SJCRH30 (cell line): Measurements from ENCODE around the gene ABCA13. TPM values are rescaled to one million over a fixed set of nuclear protein-coding genes. Genes with fewer than 3 reads are reported as not detected.
"Not testable (repeated sequence)": the region's sequence is repeated elsewhere in the genome, so short reads cannot be mapped to it uniquely, and the experiment has no call there.

Experiments
- DNase-seq, 2 experiments: peaks; one replicate each; pipeline ENCODE4 v3.0.0-alpha.2; 2015 to 2020
- H3K27ac ChIP-seq: fragments of 250-450 bp; sonication (Bioruptor Pico); 2 replicates; pipeline ENCODE4 v1.5.1; 2020; ENCODE audit warnings: mild to moderate bottlenecking, moderate library complexity
- H3K27me3 ChIP-seq: fragments of 250-450 bp; sonication (Bioruptor Pico); 2 replicates; pipeline ENCODE4 v1.5.1; 2020; ENCODE audit warnings: mild to moderate bottlenecking, moderate library complexity
- H3K36me3 ChIP-seq: fragments of 250-450 bp; sonication (Bioruptor Pico); 2 replicates; pipeline ENCODE4 v1.5.1; 2020; ENCODE audit warnings: mild to moderate bottlenecking, moderate library complexity
- H3K4me1 ChIP-seq: fragments of 250-450 bp; sonication (Bioruptor Pico); 2 replicates; pipeline ENCODE4 v1.5.1; 2020; ENCODE audit warnings: mild to moderate bottlenecking, moderate library complexity
- H3K4me3 ChIP-seq: fragments of 250-450 bp; sonication (Bioruptor Pico); 2 replicates; pipeline ENCODE4 v1.5.1; 2020; ENCODE audit warnings: mild to moderate bottlenecking, moderate library complexity
- H3K9me3 ChIP-seq: fragments of 250-450 bp; sonication (Bioruptor Pico); replicated peaks from 2 replicates; pipeline ENCODE4 v1.5.1; 2020; ENCODE audit warnings: mild to moderate bottlenecking, moderate library complexity
- total RNA-seq: library from RNA; depleted of rRNA; stranded (reverse); fragments of >200 nt; shearing (Covaris generic); gene quantifications from 2 replicates; pipeline ENCODE4 v1.2.3, GENCODE V29; 2014

The ABCA13 gene
- total RNA-seq, 1 experiment from 2014 or later: not detected

DNA sequence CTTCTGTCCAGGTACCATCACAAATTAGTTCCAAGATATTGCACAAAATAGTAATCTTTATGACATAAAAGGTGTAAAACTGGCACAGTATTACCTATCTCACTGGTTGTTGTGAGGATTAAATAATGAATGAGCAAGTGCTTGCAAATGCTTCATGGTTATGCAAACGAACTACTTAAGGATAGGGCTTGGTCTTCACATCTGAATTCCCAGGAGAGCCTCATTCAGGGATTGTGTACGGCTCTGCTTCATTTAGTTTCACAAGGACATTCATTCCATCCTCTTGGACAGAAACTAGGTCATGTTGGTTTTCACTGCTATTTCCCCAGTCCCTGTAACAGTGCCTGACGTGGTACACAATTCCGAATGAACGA is 12.1 kb downstream of the ABCA13 start:
- Histone ChIP-seq H3K36me3 (no peaks in the 10 kb centered on the region), H3K9me3 (no peaks in the 10 kb centered on the region), H3K27ac (no peak overlapping the region), H3K4me3 (no peak overlapping the region), H3K27me3 (no peaks in the 10 kb centered on the region; the same call in 1 of the 2 replicates), H3K4me1 (peaks cover 9% of the 10 kb centered on the region)
- peak in 1 of 2 experiments; percentile 9 for DNase-seq

- H3K27me3 ChIP-seq: no peaks in the 10 kb centered on the region; the same call in 1 of the 2 replicates
- no peak overlapping the region for H3K4me3 ChIP-seq
- no peak for DNase-seq
- no peaks in the 10 kb centered on the region for H3K9me3 ChIP-seq
- H3K36me3 ChIP-seq: no peaks in the 10 kb centered on the region
- peaks cover 9% of the 10 kb centered on the region for H3K4me1 ChIP-seq
- H3K27ac ChIP-seq: no peak overlapping the region
Observed at GRCh38 chr7:48183965-48184364, 12.7 kb downstream of the ABCA13 start.

GRCh38 chr7:48188776-48189520 is 17.7 kb downstream of the ABCA13 start:
- Histone ChIP-seq H3K36me3 (no peaks in the 10 kb centered on the region), H3K27ac (no peak overlapping the region), H3K9me3 (no peaks in the 10 kb centered on the region), H3K4me1 (no peaks in the 10 kb centered on the region), H3K4me3 (no peak overlapping the region), H3K27me3 (no peaks in the 10 kb centered on the region)
- DNase-seq: no peak

GRCh38 chr7:48192996-48193395 is 21.7 kb downstream of the ABCA13 start:
- no peaks in the 10 kb centered on the region for H3K27me3 ChIP-seq

DNA sequence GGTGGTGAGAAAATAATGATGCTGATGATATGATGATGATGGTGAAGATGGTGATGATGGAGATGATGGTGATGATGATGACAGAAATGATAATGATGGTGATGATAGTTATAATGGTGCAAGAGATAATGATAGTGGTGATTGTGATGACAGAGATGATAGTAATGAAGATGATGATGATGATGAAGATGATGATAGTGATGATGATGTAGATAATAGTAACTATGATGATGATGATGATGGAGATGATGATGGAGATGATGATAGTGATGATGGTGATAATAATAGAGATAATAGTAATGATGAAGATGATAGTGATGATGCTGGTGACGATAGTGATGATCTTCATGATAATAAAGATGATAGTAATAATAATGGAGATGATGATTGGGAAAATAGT is 22.2 kb downstream of the ABCA13 start:
- H3K27ac ChIP-seq: no peak overlapping the region
- no peaks in the 10 kb centered on the region for H3K4me1 ChIP-seq
- 0 out of 2 replicates have a peak, but pooled peaks cover 3% of the 10 kb centered on the region for H3K27me3 ChIP-seq
- no peaks in the 10 kb centered on the region for H3K9me3 ChIP-seq
- H3K4me3 ChIP-seq: no peak overlapping the region
- no peaks in the 10 kb centered on the region for H3K36me3 ChIP-seq
- no peak for DNase-seq

More at GRCh38 chr7:48192996-48193395, 21.7 kb downstream of the ABCA13 start:
- H3K27ac ChIP-seq: no peak overlapping the region
- H3K4me1 ChIP-seq: no peaks in the 10 kb centered on the region
- no peaks in the 10 kb centered on the region for H3K36me3 ChIP-seq
- no peak for DNase-seq
- H3K9me3 ChIP-seq: no peaks in the 10 kb centered on the region
- H3K4me3 ChIP-seq: no peak overlapping the region

DNA sequence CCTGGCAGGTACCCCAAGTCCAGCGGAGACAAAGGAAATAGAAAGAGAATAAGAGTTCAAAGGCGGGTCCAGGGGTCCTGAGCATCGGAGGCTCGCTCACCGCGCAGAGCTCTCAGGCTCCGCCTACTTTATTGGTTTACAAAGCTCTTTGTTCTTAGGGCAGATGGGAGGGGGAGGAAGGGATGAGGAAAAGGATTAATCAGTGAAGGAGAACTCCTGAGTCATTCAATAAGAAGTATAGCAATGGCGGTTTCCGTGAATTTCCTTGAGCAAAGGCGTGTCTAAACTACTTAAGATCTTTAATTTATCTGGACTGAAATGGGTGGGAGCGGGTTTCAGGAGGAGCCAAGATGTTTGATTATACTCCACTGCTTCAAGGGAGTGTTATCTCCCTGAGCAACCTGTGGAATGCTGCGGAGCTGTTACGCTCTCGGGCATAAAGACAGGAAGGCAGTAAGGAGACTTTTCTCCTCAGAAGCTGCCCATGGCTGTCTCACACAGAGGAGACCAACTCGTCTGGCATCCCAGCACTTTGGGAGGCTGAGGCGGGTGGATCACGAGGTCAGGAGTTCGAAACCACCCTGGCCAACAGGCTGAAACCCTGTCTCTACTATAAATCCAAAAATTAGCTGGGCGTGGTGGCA is 29.8 kb downstream of the ABCA13 start:
- not testable (repeated sequence) for H3K4me3 ChIP-seq, H3K9me3 ChIP-seq, DNase-seq, H3K27me3 ChIP-seq, H3K36me3 ChIP-seq, H3K4me1 ChIP-seq, H3K27ac ChIP-seq

- H3K27me3 ChIP-seq, H3K4me1 ChIP-seq, H3K9me3 ChIP-seq, H3K36me3 ChIP-seq, DNase-seq, H3K4me3 ChIP-seq, H3K27ac ChIP-seq: not testable (repeated sequence)
Observed at GRCh38 chr7:48202916-48203315, 31.7 kb downstream of the ABCA13 start.

DNA sequence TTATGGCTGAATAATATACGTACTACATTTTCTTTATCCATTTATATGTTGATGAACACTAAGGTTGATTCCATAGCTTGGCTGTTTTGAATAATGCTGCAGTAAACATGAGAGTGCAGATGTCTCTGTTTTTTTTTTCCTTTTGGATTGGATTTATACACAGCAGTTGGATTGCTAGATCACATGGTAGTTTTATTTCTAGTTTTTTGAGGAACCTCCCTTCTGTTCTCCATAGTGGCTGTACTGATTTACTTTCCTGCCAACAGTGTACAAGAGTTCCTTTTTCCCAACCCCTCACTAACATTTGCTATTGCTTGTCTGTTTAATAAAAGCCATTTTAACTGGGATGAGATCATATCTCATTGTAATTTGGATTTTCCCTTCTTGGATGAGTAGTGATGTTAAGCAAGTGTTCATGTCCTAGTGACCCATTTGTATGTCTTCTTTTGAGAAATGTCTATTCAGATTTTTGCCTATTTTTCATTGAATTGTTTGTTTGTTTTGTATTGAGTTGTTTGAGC is 36.0 kb downstream of the ABCA13 start:
- H3K4me1 ChIP-seq: no peaks in the 10 kb centered on the region
- no peaks in the 10 kb centered on the region for H3K36me3 ChIP-seq
- H3K9me3 ChIP-seq: no peaks in the 10 kb centered on the region
- DNase-seq: no peak
- H3K27me3 ChIP-seq: no peaks in the 10 kb centered on the region
- no peak overlapping the region for H3K4me3 ChIP-seq
- no peak overlapping the region for H3K27ac ChIP-seq

DNA sequence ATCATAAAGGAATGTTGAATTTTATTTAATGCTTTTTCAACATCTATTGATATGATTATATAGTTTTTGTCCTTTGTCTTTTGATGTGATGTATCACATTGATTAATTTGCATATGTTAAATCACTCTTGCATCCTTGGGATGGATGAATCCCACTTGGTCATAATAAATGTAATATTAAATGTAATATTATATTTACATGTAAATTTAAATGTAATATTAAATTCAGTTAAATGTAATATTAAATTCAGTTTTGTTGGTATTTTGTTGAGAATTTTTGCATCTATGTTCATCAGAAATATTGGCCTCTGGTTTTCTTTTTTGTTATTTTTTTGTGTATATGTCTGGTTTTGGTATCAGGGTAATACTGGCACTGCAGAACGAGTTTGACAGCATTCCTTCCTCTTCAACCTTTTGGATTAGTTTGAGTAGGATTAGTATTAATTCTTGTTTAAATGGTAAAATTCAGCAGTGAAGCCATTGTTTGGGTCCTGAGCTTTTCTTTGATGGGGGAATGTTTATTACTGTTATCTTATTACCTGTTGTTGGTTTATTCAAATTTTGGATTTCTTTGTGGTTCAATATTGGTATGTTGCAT is 37.8 kb downstream of the ABCA13 start:
- DNase-seq: no peak
- Histone ChIP-seq H3K9me3 (no peaks in the 10 kb centered on the region), H3K36me3 (no peaks in the 10 kb centered on the region), H3K27ac (no peak overlapping the region), H3K4me1 (no peaks in the 10 kb centered on the region), H3K27me3 (no peaks in the 10 kb centered on the region), H3K4me3 (no peak overlapping the region)

DNA sequence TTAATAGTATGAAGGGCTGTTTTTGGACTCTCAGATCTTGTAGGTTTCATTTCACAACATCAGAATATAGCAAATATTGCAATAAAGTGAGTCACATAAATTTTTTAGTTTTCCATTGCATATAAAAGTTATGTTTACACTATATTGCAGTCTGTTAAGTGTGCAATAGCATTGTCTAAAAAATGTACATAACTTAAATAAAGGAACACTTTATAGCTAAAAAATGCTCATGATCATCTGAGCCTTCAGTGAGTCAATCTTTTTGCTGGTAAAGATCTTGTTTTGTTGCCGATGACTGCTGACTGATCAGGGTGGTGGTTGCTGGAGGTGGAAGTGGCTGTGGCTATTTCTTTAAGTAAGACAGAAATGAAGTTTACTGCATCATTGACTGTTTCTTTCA is 42.0 kb downstream of the ABCA13 start:
- Histone ChIP-seq H3K4me3 (no peak overlapping the region), H3K4me1 (no peaks in the 10 kb centered on the region), H3K27me3 (no peaks in the 10 kb centered on the region), H3K27ac (no peak overlapping the region), H3K36me3 (no peaks in the 10 kb centered on the region), H3K9me3 (no peaks in the 10 kb centered on the region)
- DNase-seq: no peak

GRCh38 chr7:48217266-48217665 is 46.0 kb downstream of the ABCA13 start:
- Histone ChIP-seq H3K27ac (no peak overlapping the region), H3K27me3 (no peaks in the 10 kb centered on the region), H3K9me3 (no peaks in the 10 kb centered on the region), H3K4me3 (no peak overlapping the region), H3K4me1 (no peaks in the 10 kb centered on the region), H3K36me3 (no peaks in the 10 kb centered on the region)
- no peak for DNase-seq

DNA sequence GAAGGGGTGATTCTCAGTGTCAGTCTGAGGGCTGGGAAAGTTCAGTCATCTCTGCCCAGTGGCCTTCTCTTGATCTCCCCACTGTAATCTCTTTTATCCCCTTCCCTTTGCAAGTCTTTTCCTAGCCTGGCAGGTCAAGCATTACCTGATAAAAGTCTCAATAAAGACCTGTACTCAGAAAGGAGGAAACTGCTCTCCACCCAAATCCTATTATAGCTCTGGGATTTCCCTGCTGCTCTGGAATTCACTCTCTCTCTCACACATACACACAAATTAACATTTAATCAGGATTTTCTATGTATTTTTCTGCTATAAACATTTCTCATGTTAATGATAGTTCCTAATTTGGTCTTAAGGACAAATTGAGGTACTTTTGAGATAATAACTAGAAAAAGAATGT is 46.5 kb downstream of the ABCA13 start:
- H3K4me3 ChIP-seq: no peak overlapping the region
- no peaks in the 10 kb centered on the region for H3K27me3 ChIP-seq
- no peaks in the 10 kb centered on the region for H3K36me3 ChIP-seq
- H3K4me1 ChIP-seq: no peaks in the 10 kb centered on the region
- DNase-seq: no peak
- no peak overlapping the region for H3K27ac ChIP-seq
- H3K9me3 ChIP-seq: no peaks in the 10 kb centered on the region

GRCh38 chr7:48224042-48224441 is 52.8 kb downstream of the ABCA13 start:
- Histone ChIP-seq H3K36me3 (no peaks in the 10 kb centered on the region), H3K4me3 (no peak overlapping the region), H3K9me3 (no peaks in the 10 kb centered on the region; the same call in 1 of the 2 replicates), H3K4me1 (no peaks in the 10 kb centered on the region), H3K27me3 (no peaks in the 10 kb centered on the region), H3K27ac (no peak overlapping the region)
- DNase-seq: no peak

DNA sequence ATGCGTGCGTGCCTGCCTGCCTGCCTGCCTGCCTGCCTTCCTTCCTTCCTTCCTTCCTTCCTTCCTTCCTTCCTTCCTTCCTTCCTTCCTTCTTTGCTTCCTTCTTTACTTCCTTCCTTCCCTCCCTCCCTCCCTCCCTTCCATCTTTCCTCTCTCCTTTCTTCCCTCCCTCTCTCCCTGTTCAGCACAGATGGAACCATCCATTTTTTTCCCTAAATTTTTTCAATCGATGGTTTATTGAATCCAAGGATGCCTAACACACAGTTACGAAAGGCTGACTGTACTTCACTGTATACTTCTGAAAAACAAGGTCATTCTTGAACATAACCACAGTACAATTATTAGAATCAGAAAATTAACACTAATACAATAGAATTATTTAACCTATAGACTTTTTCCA is 53.8 kb downstream of the ABCA13 start:
- H3K4me1 ChIP-seq: no peaks in the 10 kb centered on the region
- no peak for DNase-seq
- H3K4me3 ChIP-seq: no peak overlapping the region
- no peak overlapping the region for H3K27ac ChIP-seq
- no peaks in the 10 kb centered on the region for H3K36me3 ChIP-seq
- no peaks in the 10 kb centered on the region; the same call in 1 of the 2 replicates for H3K27me3 ChIP-seq
- H3K9me3 ChIP-seq: no peaks in the 10 kb centered on the region; the same call in 1 of the 2 replicates

- no peaks in the 10 kb centered on the region for H3K4me1 ChIP-seq
- no peaks in the 10 kb centered on the region for H3K36me3 ChIP-seq
- DNase-seq: no peak
- peaks cover 8% of the 10 kb centered on the region for H3K27me3 ChIP-seq
- H3K9me3 ChIP-seq: no peaks in the 10 kb centered on the region
- no peak overlapping the region for H3K4me3 ChIP-seq
- no peak overlapping the region for H3K27ac ChIP-seq
Observed at GRCh38 chr7:48237354-48237753, 66.1 kb downstream of the ABCA13 start.
